ENCODE data around the gene STT3A.
"Not testable (repeated sequence)": the region's sequence is repeated elsewhere in the genome, so short reads cannot be mapped to it uniquely, and the experiment has no call there.

Gene STT3A

DNA sequence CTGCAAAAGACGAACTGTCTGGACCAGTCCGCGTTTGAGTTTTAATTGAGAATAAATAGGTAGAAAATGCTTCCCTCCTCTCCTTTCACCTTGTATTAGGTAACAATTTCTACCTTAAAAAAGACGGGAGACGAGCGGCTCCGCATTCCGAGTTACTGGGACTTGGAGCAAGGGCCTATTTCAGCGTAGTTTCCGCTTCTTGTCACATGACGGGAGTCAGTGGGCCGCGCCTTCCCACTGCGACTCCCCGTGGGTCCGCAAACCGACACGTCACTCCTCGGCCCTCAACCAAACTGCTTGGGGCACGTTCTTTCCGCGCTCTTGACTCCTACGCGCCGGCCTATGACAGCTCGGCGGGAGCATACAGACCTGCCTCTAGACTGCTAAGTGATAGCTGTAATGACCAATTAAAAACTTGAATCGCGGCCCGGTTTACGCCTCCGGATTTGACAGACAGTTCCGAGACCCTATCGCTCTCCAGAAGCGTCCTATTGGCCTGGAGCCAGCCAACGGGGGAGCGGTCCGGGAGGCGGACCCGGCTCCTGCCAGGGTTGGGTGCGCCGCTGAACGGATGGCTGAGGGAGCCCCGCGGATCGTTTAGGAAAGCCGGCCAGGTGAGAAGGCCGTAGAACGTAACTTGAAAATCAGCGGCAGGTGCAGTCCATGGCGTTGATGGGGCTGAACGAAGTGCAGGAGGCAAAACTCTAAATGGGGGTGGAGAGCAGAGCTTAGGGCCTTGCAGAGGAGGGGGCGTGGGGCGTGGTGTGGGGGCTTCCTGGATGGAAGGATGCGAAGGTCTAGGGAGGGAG, at the start of gene STT3A:
STT3A (plus strand) TSS at position 548 of the 809 bp plus-strand sequence. CDS start 3,064 bp downstream, outside the sequence.
- DNase-seq (ENCODE audit: insufficient read length, low spot score) (peak; percentile 80), FAIRE-seq (peak; percentile 98)

DNA sequence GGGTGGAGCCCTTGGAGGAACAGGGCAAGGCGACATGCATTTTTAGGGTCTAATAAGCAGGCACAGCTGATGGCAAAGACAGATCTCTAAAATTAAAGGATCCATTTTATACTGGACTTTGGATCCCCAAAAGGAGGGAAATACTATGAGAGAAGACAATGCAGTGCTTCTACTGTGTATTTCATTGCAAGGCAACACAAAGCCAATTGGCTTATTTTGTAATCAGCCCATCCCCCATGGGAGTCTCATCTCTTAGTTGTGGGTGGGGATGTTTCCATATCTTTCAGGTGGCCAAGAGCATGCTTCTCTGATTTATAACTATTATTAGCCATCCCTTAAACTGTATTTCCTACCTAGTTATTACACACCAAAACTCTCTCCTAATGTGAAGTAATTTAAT, 41.9 kb upstream of the STT3A start:
- DNase-seq (ENCODE audit: insufficient read length, low spot score): no peak

DNA sequence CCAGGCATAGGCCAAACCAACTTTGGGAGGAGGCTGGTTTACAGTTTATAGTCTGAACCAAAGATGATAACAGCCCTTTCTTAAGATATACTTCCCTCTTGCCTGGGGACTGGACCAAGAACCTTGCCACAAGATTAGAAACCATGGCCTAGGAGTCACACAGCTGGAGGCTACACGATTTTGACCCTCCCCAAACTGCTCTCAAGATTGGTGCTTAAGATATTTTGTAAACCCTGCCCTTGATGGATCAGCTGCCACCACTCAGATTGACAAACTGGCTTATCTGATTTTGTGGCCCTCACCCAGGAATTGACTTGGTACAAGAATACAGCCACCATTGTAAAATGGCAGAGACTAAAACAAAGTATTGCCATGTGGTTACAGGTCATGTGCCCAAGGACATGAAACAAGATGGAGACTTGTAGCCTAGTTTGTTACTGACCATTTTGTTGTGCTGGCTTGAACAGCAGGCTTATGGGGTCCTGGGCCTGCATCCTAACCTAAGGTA, 40.8 kb upstream of the STT3A start:
- no peak for DNase-seq (ENCODE audit: insufficient read length, low spot score)
- FAIRE-seq: no peak

More for the DNA sequence above, 41.9 kb upstream of the STT3A start:
- FAIRE-seq: no peak

DNA sequence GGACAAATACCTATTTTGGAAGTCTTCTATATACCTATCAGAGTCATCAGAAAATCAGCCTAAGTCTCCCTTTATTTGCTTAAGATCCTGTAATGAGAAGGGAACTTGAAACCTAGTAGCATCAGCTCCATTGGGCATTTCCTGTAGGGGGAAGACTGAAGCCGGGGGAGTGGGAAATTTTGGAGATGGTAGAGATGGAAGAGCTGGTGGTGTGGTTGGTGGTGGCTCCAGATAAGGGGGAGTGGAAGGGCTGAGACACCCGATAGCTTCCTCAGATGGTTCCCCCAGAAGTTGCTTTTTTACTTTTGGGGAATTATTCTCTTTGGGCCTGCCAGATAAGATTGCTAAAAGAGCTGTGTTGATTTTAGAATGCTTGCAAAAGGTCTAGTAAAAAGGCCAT, 39.7 kb upstream of the STT3A start:
- no peak for FAIRE-seq
- DNase-seq (ENCODE audit: insufficient read length, low spot score): no peak

DNA sequence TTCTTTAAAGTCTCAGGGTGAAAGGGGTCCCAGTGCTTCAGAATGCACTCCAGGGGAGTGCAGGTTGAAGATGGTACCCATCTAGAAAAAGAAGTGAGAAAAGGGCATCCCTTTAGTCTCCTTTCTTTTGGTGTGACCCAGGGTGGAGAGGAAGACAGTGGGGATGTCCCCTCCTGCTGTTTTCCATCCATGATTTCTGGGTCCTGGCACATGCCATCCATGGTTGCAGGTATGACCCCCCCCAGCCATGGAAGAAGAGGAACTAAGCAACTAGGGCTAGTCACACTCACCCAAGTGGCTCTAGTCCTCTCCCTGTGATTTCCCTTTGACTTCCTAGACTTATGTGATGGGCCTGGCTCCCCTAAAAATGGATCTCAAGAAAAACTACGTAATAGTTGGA, 39.3 kb upstream of the STT3A start:
- FAIRE-seq: no peak
- DNase-seq (ENCODE audit: insufficient read length, low spot score): no peak

DNA sequence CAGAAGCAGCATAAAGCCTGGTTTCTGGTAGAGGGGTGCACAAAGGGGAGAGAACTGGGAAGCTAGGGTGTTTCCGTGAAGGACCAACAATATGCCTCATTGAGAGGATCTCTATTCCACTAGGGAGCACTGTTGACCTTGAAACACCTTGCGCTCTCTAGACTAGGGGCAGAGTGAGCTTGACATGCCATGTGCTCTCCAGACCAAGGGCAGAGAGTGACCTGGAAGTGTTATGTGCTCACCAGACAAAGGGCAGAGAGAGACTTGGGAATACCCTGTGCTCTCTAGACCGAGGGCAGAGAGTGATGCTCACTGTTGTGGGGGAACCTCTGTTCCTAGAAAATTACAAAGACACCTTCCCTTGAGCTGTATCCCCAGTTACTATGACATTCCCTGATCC, 38.6 kb upstream of the STT3A start:
- no peak for FAIRE-seq

DNA sequence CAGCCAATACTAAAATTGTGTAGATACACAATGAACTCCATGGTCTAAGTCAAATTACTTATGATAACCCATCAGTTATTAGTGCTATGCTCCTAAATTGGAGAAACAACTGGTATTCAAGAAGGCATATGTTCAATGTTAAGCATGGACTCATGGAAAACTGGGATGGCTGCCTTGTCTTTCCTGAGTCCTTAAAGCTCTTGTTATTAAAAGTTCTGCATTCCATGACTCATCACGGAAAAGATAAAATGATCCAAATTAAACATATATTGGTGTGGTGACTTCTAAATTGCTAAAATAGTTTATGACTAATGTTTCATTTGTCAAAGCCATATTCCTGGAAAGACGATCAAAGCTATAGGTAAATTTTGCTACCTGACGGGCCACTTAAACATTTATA, 32.8 kb upstream of the STT3A start:
- no peak for FAIRE-seq

More for the DNA sequence above, 38.6 kb upstream of the STT3A start:
- DNase-seq (ENCODE audit: insufficient read length, low spot score): no peak

DNA sequence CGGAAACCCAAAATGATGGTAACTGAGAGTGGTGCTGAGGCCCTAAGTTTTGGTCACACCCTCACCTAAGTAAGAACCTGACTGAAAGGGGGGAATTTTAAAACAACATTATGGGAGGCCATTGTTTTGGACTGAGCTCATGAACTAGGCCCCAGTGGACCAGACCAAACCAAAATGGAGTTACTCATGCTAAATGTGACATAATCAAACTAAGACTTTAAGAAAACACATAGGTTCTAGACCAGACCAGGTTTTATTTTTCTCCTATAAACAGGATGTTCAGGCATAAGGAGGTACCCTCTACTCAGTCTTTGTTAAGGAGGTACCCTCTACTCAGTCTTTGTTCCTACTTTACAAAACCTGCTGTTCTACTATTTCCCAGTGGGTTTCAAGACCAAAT, 30.7 kb upstream of the STT3A start:
- no peak for FAIRE-seq
- no peak for DNase-seq (ENCODE audit: insufficient read length, low spot score)

More for the DNA sequence above, 32.8 kb upstream of the STT3A start:
- DNase-seq (ENCODE audit: insufficient read length, low spot score): no peak

DNA sequence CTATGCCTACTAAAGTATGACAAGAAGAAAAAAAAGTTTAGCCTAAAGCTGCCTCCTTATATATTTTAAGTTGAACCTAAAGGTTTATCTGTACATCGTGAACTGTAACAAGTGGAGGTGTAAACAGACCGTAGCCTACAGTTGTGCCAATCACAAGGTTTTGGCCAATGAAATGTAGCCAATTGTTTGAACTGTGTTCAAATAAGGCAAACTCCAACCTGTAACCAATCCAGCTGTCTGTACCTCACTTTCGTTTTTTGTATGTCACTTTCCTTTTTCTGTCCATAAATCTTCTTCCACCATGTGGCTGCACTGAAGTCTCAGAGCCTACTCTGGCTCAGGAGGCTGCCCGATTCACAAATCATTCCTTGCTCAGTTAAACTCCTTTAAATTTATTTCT, 30.2 kb upstream of the STT3A start:
- FAIRE-seq (no peak), DNase-seq (ENCODE audit: insufficient read length, low spot score) (no peak)

DNA sequence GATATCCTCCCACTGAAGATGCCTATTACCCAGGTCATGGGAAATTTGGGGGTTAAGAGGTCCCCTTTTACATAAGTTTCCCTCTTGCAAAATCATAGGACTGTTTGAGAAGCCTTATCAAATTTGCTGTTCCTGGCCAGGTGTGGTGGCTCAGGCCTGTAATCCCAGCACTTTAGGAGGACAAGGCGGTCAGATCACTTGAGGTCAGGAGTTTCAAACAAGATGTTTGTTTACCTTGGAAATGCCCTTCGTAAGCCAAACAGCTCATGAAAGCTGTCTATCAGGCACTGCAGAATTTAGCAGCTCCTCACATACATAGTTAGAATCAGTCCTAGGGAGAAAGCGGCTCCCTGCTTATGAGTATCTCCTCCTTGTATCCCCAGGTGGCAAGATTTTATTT, 28.3 kb upstream of the STT3A start:
- DNase-seq (ENCODE audit: insufficient read length, low spot score) (no peak), FAIRE-seq (no peak)

DNA sequence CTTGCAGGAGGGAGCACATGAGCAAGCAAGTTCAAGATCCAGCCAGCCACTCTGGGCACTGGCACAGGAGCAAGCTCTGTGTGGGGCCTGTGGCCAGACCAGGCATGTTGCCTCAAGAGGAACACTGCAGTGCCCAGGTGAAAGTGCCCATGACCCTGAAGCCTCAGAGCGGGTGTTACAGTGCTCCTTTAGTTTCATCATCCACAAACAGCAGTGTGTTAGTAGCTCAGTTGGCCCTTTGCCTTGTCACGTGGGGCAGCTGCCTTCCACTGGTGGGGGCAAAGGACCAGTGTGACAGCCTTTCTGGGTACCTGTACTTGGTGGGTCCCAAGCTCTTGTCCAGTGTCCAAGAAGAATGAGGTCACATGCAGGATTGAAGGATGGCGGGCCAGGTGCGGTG, 26.4 kb upstream of the STT3A start:
- no peak for DNase-seq (ENCODE audit: insufficient read length, low spot score)
- no peak for FAIRE-seq

DNA sequence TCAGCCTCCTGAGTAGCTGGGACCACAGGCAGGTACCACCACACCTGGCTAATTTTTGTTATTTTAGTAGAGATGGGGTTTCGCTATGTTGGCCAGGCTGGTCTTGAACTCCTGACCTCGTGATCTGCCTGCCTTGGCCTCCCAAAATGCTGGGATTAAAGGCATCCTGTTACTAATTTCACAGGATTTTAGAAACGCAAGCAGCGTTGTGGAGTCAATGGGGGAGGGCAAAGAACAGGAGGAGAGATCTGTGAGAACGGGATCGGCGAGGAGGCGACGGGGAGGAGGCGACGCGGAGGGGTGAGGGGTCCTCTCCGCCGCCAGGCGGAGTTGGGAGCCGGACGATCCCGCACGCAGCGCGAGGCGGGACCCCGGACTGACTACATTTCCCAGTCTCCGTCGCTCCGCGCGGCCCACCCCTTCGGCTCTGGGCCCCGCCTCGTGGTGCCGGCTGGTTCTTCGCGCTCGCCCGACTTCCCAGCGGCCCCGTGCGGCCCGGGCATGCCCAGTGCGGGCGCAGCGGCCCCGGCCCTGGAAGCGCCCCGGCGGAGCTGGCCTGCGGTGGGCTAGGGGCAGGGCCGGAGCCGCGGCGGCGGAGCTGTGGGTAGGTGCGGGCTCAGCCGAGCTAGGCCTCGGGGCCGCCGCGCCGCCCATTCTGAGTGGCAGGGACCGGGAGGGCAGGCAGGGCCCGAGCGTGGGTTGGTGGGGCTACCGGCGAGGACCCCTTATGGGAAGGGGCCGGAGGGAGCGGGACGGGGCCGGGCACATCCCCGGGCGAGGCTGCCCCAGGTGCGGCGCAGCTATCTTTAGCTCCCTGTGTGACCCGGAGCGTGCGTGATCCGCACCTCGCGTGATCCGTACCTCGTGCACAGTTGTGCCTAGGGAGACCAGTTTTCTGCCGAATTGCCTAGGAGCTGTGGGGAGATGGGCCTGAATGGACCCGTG, 23.4 kb upstream of the STT3A start, which contains the start of gene EI24:
EI24 (plus strand) TSS at position 508 of the 945 bp plus-strand sequence. CDS start 3,051 bp downstream, outside the sequence.
- FAIRE-seq (peak; percentile 84), DNase-seq (ENCODE audit: insufficient read length, low spot score) (peak; percentile 84)

DNA sequence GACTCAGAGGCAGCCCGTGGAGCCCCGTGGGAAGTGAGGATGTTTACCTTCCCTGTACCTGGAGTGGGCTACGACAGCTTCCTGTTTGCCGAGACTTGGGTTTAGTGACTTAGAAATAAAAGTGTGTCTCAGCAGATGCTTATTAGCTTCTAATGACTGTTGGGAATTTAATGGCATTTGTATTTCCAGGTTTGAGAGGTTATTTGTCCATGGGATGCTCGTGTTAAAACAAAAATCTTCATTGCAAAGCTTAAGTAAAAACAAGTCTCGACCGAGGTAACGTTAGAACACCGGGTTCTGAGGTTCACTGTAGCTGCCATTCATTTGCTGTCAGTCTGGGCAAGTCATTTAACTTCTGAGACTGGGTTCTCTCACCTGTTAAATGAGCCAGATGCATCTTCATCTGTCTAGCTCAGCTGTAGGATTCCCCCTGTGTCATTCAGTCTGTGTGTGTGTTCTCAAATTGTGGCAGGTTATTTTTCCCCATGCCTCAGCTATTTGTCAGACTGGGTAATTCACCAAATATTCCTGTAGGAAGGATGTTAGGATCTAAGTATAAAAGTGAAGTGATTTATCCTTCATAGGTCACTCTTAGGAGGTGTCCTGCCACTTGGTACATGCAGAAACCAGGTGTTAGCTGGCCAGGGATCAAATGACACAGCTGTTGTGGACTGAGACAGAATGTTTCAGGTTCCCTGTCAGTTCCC, 22.6 kb upstream of the STT3A start:
- FAIRE-seq (peak; percentile 80), DNase-seq (ENCODE audit: insufficient read length, low spot score) (no peak)

DNA sequence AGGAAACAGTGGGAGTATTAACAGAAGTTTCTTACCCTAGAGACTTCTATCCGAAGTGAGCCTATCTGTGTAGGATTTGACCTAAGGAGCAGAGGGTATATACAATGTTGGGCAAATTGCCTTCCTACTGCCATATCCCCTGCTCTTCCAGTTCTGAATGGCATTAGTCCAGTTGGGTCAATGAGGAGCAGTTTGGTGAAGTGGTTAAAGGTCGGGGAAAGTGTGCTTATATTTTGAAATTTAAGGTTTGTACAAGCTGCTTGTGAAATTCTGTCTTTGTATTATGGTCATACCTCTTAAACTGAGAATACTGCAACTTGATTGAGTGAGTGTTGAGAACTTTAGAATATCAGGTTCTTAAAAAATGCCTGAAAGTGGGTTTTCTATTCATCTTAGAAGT, 21.7 kb upstream of the STT3A start:
- DNase-seq (ENCODE audit: insufficient read length, low spot score) (no peak), FAIRE-seq (no peak)

DNA sequence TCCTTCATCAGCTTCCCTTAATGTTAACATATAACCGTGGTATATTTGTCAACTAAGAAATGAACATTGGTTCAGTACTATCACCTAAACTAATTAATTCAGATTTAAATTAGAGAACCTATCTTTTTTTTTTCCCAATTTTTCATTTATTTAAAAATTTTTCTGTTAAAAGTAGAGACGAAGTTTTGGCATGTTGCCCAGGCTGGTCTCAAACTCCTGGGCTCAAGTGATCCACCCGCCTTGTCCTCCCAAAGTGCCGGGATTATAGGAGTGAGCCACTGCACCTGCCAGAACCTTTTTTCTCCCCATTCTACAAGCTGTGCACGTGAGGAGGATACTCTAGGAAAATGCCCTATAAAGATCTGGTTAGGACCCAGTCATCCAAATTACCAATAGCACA, 19.7 kb upstream of the STT3A start:
- FAIRE-seq (no peak), DNase-seq (ENCODE audit: insufficient read length, low spot score) (no peak)

DNA sequence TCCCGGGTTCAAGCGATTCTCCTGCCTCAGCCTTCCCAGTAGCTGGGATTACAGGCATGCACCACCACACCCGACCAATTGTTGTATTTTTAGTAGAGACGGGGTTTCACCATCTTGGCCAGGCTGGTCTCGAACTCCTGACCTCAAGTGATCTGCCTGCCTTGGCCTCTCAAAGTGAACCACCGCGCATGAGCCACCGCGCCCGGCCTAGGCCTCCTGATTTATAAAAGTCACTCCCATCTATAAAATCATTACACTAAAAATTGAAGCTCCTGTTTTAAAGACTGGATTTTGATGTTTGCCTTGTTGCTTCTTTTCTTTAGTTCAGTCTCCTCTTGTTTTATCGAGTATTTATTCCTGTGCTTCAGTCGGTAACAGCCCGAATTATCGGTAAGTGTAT, 15.5 kb upstream of the STT3A start:
- not testable (repeated sequence) for FAIRE-seq; DNase-seq (ENCODE audit: insufficient read length, low spot score)

DNA sequence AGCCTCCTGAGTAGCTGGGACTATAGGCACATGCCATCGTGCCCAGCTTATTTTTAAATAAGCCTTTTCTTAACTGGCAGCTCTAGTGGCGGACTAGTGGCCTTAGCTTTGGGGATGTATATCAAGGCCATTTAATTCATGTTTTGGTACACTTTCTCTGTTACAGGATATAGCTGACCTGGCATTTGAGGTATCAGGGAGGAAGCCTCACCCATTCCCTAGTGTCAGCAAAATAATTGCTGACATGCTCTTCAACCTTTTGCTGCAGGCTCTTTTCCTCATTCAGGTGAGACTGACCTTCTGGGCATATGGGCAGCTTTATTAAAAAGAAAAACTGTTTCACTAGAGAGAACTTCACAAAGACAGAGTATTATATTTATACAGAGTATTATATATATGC, 13.9 kb upstream of the STT3A start:
- FAIRE-seq (no peak), DNase-seq (ENCODE audit: insufficient read length, low spot score) (no peak)

DNA sequence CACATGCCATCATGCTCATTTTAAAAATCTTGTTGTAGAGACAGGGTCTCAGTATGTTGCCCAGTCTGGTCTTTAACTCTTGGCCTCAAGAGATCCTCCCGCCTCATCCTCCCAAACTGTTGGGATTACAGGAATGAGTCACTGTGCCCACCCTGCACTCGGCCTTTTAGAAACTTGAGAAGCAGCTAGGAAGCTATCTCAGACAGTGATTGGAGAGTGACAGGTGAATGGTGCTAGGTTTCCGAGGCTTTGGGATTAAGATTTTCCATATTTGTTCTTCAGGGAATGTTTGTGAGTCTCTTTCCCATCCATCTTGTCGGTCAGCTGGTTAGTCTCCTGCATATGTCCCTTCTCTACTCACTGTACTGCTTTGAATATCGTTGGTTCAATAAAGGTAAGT, 12.8 kb upstream of the STT3A start:
- FAIRE-seq (no peak), DNase-seq (ENCODE audit: insufficient read length, low spot score) (no peak)

DNA sequence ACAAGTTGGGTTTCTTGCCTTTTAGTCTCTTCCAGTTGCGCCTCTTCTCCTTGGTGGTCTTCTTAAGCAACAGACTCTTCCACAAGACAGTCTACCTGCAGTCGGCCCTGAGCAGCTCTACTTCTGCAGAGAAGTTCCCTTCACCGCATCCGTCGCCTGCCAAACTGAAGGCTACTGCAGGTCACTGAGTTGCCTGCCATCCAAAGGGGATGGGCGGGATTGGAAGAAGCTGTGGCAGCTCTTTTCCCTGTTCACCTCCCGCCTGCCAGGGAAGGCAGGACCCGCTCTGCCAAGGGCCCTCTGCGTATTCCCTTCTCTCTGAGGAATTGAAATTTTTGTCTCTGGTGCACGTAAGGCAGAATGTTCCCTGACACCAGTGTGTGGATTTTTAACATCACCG, 9.2 kb upstream of the STT3A start:
- DNase-seq (ENCODE audit: insufficient read length, low spot score) (no peak), FAIRE-seq (no peak)

DNA sequence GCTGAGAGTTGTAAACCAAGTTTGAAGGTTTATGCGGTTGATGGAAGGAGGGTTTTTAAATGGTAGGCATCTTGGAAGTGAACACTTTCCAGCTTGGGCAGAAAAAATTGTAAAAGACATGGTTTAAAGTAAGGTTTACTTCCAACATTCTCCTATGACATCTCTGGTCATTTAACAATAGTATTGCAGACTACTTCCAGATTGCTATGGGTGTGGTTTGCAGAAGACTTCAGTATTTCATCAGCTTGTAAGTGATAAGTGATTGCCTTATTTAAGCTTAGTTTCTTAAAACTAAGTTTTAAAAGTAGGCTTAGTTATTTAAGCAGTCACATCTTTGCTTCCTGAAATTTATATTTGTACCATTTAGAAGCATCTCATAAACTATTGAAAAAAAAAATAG, 7.2 kb upstream of the STT3A start:
- DNase-seq (ENCODE audit: insufficient read length, low spot score) (no peak), FAIRE-seq (no peak)

DNA sequence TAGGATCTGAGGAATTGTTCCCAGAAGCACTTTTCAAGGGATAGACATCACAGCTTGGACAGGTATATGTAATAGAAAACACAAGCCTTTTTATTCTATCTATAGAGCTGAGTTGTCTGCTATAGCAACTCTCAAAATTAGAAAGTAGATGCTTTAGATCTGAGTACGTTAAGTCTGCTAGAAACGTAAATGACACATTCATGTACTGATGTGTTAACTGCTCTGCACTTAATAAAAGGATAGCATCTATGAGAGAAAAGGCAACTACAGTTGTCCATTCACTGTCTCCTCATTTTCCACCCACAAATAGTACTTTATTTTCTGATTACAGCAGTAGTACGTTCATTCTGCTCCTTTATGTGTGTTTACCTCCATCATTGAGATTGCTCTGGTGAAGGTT, 6.0 kb upstream of the STT3A start:
- no peak for DNase-seq (ENCODE audit: insufficient read length, low spot score)
- no peak for FAIRE-seq

Data from GM19239 (cell line).